Liver (tissue), 3 donors: Measurements from ENCODE around the gene C4orf46.

Source experiments
- ATF3 ChIP-seq: IDR thresholded peaks from 2 replicates; pipeline ENCODE4 v1.6.1; 2016; ENCODE audit warnings: antibody characterized with exemption
- CTCF ChIP-seq: fragments of 150-350 bp; IDR thresholded peaks from 2 replicates; pipeline ENCODE4 v1.5.1; 2017; ENCODE audit warnings: improper control_type of control experiment, low read depth, low read length; ENCODE audit not compliant: missing input control
- EGR1 ChIP-seq, 2 donors: IDR thresholded peaks; 2 replicates each; pipeline ENCODE4 v1.6.1; 2016 to 2018; ENCODE audit warnings: antibody characterized with exemption in 2 of 2, low read depth in 2 of 2
- FOXA2 ChIP-seq: IDR thresholded peaks from 2 replicates; pipeline ENCODE4 v1.6.1; 2016; ENCODE audit warnings: antibody characterized with exemption
- GABPA ChIP-seq, 2 donors: IDR thresholded peaks in 1 of 2; conservative IDR thresholded peaks in 1 of 2; 2 replicates each; pipeline ENCODE4 v1.6.1; 2016; ENCODE audit warnings: antibody characterized with exemption in 2 of 2, mild to moderate bottlenecking in 1 of 2, moderate library complexity in 1 of 2
- HNF4A ChIP-seq, 2 donors: conservative IDR thresholded peaks; 2 replicates each; pipeline ENCODE4 v1.6.1; 2016; ENCODE audit warnings: antibody characterized with exemption in 2 of 2, mild to moderate bottlenecking in 2 of 2
- RXRA ChIP-seq, 2 donors: IDR thresholded peaks; 2 replicates each; pipeline ENCODE4 v1.6.1; 2017 to 2018; ENCODE audit warnings: antibody characterized with exemption in 2 of 2, mild to moderate bottlenecking in 1 of 2
- SP1 ChIP-seq: IDR thresholded peaks from 2 replicates; pipeline ENCODE4 v1.6.1; 2018; ENCODE audit warnings: antibody characterized with exemption, mild to moderate bottlenecking
- TAF1 ChIP-seq: conservative IDR thresholded peaks from 2 replicates; pipeline ENCODE4 v1.6.1; 2016; ENCODE audit warnings: antibody characterized with exemption, mild to moderate bottlenecking
- ZBTB33 ChIP-seq: IDR thresholded peaks from 2 replicates; pipeline ENCODE4 v1.6.1; 2016; ENCODE audit warnings: antibody characterized with exemption
- TF ChIP-seq, protein P1 (sequence below): IDR thresholded peaks from 2 replicates; pipeline ENCODE4 v1.6.1; 2016; ENCODE audit warnings: antibody characterized with exemption
- donor health status: healthy.
- donor health status: healthy.

DNA sequence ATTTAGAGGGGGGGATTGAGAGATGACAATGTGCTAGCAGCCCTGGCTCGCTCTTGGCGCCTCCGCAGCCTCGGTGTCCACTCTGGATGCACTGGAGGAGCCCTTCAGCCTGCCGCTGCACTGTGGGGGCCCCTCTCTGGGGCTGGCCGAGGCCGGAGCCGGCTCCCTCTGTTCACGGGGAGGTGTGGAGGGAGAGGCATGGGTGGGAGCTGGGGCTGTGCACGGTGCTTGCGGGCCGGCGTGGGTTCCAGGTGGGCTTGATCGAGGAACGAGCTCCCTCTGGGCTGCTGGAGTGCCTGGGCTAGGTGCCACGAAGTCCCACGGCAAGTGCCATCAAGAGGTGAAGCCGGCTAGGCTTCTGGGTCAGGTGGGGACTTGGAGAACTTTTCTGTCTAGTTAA is 6.9 kb downstream of the C4orf46 start:
- no peak for TF ChIP-seq ZBTB33
- TF ChIP-seq SP1 = no peak
- no peak for TF ChIP-seq FOXA2
- TF ChIP-seq CTCF = no peak
- TF ChIP-seq, protein P1, sequence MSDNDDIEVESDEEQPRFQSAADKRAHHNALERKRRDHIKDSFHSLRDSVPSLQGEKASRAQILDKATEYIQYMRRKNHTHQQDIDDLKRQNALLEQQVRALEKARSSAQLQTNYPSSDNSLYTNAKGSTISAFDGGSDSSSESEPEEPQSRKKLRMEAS = no peak
- no peak for TF ChIP-seq HNF4A (conservative IDR thresholded peaks at IDR 0.05)
- no peak for TF ChIP-seq RXRA (IDR thresholded peaks at IDR 0.05)
- TF ChIP-seq ATF3 = no peak
- no peak for TF ChIP-seq GABPA (IDR thresholded peaks at IDR 0.05 in 1 of 2, conservative IDR thresholded peaks at IDR 0.05 in 1 of 2)
- no peak for TF ChIP-seq EGR1 (IDR thresholded peaks at IDR 0.05; ENCODE audit: low read depth in 2 of 2)
- TF ChIP-seq TAF1 = no peak
